Smooth muscle cell (in vitro differentiated cells): Measurements from ENCODE around the gene CCDC136. TPM values are rescaled to one million over a fixed set of nuclear protein-coding genes. Genes with fewer than 3 reads are reported as not detected.

ENCODE experiments used
- DNase-seq: peaks from one replicate; lab custom pipeline; 2025; ENCODE audit not compliant: unreplicated experiment; lab: John Stamatoyannopoulos, UW
- H2AFZ ChIP-seq: fragments of 200-600 bp; sonication (generic); 2 replicates; pipeline ENCODE4 v1.6.0; 2016; ENCODE audit warnings: antibody characterized with exemption, low read depth, mild to moderate bottlenecking
- H3F3A ChIP-seq: fragments of 200-600 bp; sonication (generic); 2 replicates; pipeline ENCODE4 v1.6.0; 2017; ENCODE audit warnings: antibody characterized with exemption, low read depth
- H3K27ac ChIP-seq: fragments of 200-600 bp; sonication (generic); 2 replicates; pipeline ENCODE4 v1.5.1; 2016; ENCODE audit warnings: low read depth, mild to moderate bottlenecking
- H3K27me3 ChIP-seq: fragments of 200-600 bp; sonication (generic); 2 replicates; pipeline ENCODE4 v1.6.1; 2016; ENCODE audit warnings: low read depth, mild to moderate bottlenecking
- H3K36me3 ChIP-seq: fragments of 200-600 bp; sonication (generic); 2 replicates; pipeline ENCODE4 v1.5.1; 2016; ENCODE audit warnings: low read depth
- H3K4me1 ChIP-seq: fragments of 200-600 bp; sonication (generic); 2 replicates; pipeline ENCODE4 v1.5.1; 2016; ENCODE audit warnings: low read depth
- H3K4me2 ChIP-seq: fragments of 200-600 bp; sonication (generic); 2 replicates; pipeline ENCODE4 v1.6.0; 2016; ENCODE audit warnings: mild to moderate bottlenecking
- H3K4me3 ChIP-seq: fragments of 200-600 bp; sonication (generic); 2 replicates; pipeline ENCODE4 v1.5.1; 2016; ENCODE audit warnings: mild to moderate bottlenecking
- H3K79me2 ChIP-seq: fragments of 200-600 bp; sonication (generic); 2 replicates; pipeline ENCODE4 v1.6.0; 2016; ENCODE audit warnings: low read depth, mild to moderate bottlenecking
- H3K9ac ChIP-seq: fragments of 200-600 bp; sonication (generic); 2 replicates; pipeline ENCODE4 v1.6.0; 2016; ENCODE audit warnings: low read depth
- H3K9me3 ChIP-seq: fragments of 200-600 bp; sonication (generic); replicated peaks from 2 replicates; pipeline ENCODE4 v1.5.1; 2016; ENCODE audit warnings: low read depth
- H4K20me1 ChIP-seq: fragments of 200-600 bp; sonication (generic); 2 replicates; pipeline ENCODE4 v1.6.0; 2016; ENCODE audit warnings: low read depth
- WGBS: methylation state at CpG from one replicate; pipeline ENCODE4 v1.1.7; 2016; ENCODE audit warnings: low lambda C conversion rate; 5-methylcytosine and 5-hydroxymethylcytosine counted together
- polyA plus RNA-seq: library from polyadenylated mRNA; unstranded; fragments of >200 nt; fragmentation: Nextera tagmentation; extraction: Ambion mirVana; gene quantifications from 2 replicates; pipeline ENCODE4 v1.2.1, GENCODE V29; 2016
- total RNA-seq: library from RNA; depleted of rRNA; stranded (reverse); fragments of >200 nt; gene quantifications from 2 replicates; pipeline ENCODE4 v1.2.3, GENCODE V29; 2014
- TF ChIP-seq, protein P1 (sequence below): fragments of 200-600 bp; sonication (generic); IDR thresholded peaks from 2 replicates; pipeline ENCODE4 v1.5.1; 2017; ENCODE audit warnings: borderline replicate concordance, mild to moderate bottlenecking, antibody characterized with exemption; ENCODE audit not compliant: insufficient read depth, poor library complexity, severe bottlenecking

Gene CCDC136
- total and polyA plus RNA-seq, 2 experiments from 2014 or later: 2.7 to 3.1 TPM

DNA sequence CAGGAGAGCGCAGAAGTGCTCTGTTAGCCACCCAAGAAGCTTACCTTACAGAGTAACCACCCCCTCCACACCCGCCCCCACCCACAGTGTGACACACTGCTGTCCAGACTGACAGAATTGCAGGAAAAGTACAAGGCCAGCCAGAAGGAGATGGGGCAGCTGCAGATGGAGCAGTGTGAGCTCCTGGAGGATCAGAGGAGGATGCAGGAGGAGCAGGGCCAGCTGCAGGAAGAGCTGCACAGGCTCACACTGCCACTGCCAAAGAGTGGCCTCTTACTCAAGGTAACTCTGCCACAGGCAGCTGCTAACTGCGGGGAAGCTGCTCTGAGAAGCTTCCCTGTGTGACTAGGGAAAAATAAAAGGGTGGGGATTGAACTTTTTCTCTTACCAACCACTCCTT, 17.6 kb downstream of the CCDC136 start:
- WGBS: 96% methylated on average over 3 of the region's 3 CpGs
- H3K79me2 ChIP-seq: no peaks in the 10 kb centered on the region
- H3K4me3 ChIP-seq: no peak overlapping the region
- H3K4me2 ChIP-seq: no peak overlapping the region
- H3K27ac ChIP-seq: no peak overlapping the region
- H3F3A ChIP-seq: no peaks in the 10 kb centered on the region
- H3K4me1 ChIP-seq: peaks cover 11% of the 10 kb centered on the region
- H3K9ac ChIP-seq: no peak overlapping the region
- no peaks in the 10 kb centered on the region for H3K9me3 ChIP-seq
- no peak overlapping the region for H2AFZ ChIP-seq
- H4K20me1 ChIP-seq: no peaks in the 10 kb centered on the region
- TF ChIP-seq, protein P1, sequence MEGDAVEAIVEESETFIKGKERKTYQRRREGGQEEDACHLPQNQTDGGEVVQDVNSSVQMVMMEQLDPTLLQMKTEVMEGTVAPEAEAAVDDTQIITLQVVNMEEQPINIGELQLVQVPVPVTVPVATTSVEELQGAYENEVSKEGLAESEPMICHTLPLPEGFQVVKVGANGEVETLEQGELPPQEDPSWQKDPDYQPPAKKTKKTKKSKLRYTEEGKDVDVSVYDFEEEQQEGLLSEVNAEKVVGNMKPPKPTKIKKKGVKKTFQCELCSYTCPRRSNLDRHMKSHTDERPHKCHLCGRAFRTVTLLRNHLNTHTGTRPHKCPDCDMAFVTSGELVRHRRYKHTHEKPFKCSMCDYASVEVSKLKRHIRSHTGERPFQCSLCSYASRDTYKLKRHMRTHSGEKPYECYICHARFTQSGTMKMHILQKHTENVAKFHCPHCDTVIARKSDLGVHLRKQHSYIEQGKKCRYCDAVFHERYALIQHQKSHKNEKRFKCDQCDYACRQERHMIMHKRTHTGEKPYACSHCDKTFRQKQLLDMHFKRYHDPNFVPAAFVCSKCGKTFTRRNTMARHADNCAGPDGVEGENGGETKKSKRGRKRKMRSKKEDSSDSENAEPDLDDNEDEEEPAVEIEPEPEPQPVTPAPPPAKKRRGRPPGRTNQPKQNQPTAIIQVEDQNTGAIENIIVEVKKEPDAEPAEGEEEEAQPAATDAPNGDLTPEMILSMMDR: no peak
- no peaks in the 10 kb centered on the region for H3K36me3 ChIP-seq
- DNase-seq: no peak
- H3K27me3 ChIP-seq: no peaks in the 10 kb centered on the region

DNA sequence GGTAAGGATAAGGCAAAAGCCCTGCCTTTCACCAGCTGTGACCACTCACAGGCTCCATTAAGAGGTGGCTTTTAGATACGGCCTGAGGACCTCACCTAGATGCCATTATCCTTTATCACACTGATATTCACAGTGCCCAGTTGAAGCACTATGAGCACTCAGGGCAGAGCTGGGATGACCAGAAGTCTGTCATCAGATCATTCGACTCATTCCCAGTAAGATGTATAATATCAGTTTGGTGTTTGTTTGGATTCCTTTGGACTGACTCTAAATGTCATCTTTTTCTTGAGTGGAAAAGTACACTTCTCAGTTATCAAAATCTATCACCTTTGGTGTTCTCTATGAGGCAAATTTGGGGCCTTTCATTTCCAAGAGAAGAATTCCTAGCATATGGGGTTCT, 18.7 kb downstream of the CCDC136 start:
- Histone ChIP-seq H3K4me2 (no peak overlapping the region), H4K20me1 (no peaks in the 10 kb centered on the region), H2AFZ (no peak overlapping the region), H3K4me1 (peaks cover 11% of the 10 kb centered on the region), H3K4me3 (no peak overlapping the region), H3K27ac (no peak overlapping the region), H3K79me2 (no peaks in the 10 kb centered on the region), H3K36me3 (no peaks in the 10 kb centered on the region), H3K27me3 (no peaks in the 10 kb centered on the region), H3K9ac (no peak overlapping the region), H3K9me3 (no peaks in the 10 kb centered on the region), H3F3A (no peaks in the 10 kb centered on the region)
- TF ChIP-seq, protein P1: no peak
- WGBS: 88% methylated on average over 2 of the region's 2 CpGs
- no peak for DNase-seq

DNA sequence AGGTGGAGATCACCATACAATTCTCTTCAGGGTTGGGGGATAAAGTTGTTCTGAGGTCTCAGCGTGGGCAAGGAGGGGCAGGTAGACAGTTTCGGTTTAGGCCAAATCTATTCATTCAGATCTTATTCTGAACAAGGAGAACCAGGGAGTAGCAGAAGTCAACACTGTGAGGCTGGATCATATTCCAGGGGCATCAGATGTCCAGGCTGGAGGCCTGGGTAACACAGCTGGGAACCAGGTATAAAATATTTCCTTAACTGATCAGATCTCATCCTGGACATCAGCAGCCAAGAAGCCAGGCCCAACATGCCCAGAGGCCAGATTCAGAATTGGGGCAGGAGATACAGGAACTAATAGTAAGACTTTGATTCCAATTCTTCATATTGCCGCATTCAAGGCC, 19.2 kb downstream of the CCDC136 start:
- H3K4me2 ChIP-seq: no peak overlapping the region
- H2AFZ ChIP-seq: no peak overlapping the region
- no peak overlapping the region for H3K4me3 ChIP-seq
- no peaks in the 10 kb centered on the region for H3K27me3 ChIP-seq
- no peak for DNase-seq
- H3K9me3 ChIP-seq: no peaks in the 10 kb centered on the region
- TF ChIP-seq, protein P1: no peak
- H3K27ac ChIP-seq: no peak overlapping the region
- no peaks in the 10 kb centered on the region for H3K79me2 ChIP-seq
- no peaks in the 10 kb centered on the region for H3K36me3 ChIP-seq
- 100% methylated on average over 3 of the region's 3 CpGs for WGBS
- H4K20me1 ChIP-seq: no peaks in the 10 kb centered on the region
- H3F3A ChIP-seq: no peaks in the 10 kb centered on the region
- peaks cover 11% of the 10 kb centered on the region for H3K4me1 ChIP-seq
- H3K9ac ChIP-seq: no peak overlapping the region

DNA sequence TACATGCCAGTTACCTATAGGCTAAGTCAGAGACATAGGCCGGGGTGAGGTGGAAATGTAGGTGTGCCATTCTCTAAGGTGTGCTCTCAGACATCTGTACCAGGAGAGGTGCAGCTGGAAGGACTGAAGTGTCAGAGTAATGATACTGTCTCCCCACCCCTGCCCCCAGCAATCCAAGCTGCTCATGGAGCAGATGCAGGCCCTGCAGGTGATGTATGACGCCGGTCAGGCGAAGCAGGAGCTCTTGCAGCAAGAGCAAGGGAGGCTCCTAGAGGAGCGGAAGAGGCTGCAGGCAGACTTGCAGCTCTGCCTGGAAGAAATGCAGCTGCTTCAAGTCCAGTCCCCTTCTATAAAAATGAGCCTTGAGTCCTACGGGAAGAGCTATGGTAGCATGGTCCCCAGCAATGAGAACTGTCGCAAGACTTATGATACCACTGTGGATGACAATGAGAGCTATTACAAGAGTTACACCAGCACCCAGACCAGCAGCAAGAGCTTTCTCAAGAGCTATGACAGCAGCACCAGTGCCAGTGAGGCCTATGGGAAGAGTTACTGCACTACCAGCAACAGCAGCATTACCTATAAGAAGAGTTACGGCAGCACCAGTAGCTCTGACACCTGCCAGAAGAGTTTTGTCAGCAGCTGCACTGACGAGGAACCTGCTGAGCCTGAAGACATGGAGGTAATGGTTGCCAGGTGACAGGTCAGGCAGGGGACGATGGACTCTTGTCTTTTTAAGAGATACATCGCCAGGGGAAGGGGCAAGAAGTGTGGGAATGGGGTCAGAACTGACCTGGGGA, 20.1 kb downstream of the CCDC136 start:
- Histone ChIP-seq H3K9me3 (no peaks in the 10 kb centered on the region), H3K27ac (no peak overlapping the region), H3K27me3 (no peaks in the 10 kb centered on the region), H3K9ac (no peak overlapping the region), H3F3A (no peaks in the 10 kb centered on the region), H3K4me2 (no peak overlapping the region), H3K79me2 (no peaks in the 10 kb centered on the region), H3K4me1 (peaks cover 11% of the 10 kb centered on the region), H2AFZ (no peak overlapping the region), H3K36me3 (no peaks in the 10 kb centered on the region), H3K4me3 (no peak overlapping the region), H4K20me1 (no peaks in the 10 kb centered on the region)
- WGBS: 92% methylated on average over 11 of the region's 11 CpGs
- no peak for DNase-seq
- TF ChIP-seq, protein P1: no peak
